Glutamatergic neuron (in vitro differentiated cells): Measurements from ENCODE around the gene GOLGA1. TPM values are rescaled to one million over a fixed set of nuclear protein-coding genes. Genes with fewer than 3 reads are reported as not detected.

Source experiments
- DNase-seq: peaks from one replicate; pipeline ENCODE4 v3.0.0; 2022
- H3K27ac Mint-ChIP-seq: one replicate; pipeline ENCODE4 v1.8.0; 2020; ENCODE audit warnings: mild to moderate bottlenecking, mixed read lengths, inconsistent platforms; ENCODE audit not compliant: unreplicated experiment
- H3K27me3 Mint-ChIP-seq: one replicate; pipeline ENCODE4 v1.8.0; 2020; ENCODE audit warnings: mild to moderate bottlenecking, moderate library complexity, mixed read lengths, inconsistent platforms; ENCODE audit not compliant: unreplicated experiment
- H3K36me3 Mint-ChIP-seq: one replicate; pipeline ENCODE4 v1.8.0; 2020; ENCODE audit warnings: mild to moderate bottlenecking, mixed read lengths, inconsistent platforms; ENCODE audit not compliant: unreplicated experiment
- H3K4me1 Mint-ChIP-seq: one replicate; pipeline ENCODE4 v1.8.0; 2020; ENCODE audit warnings: mild to moderate bottlenecking, low read depth, mixed read lengths, inconsistent platforms; ENCODE audit not compliant: unreplicated experiment
- H3K4me3 Mint-ChIP-seq: one replicate; pipeline ENCODE4 v1.8.0; 2020; ENCODE audit warnings: mild to moderate bottlenecking, mixed read lengths, inconsistent platforms; ENCODE audit not compliant: unreplicated experiment
- H3K9me3 Mint-ChIP-seq: one replicate; pipeline ENCODE4 v1.8.0; 2020; ENCODE audit warnings: mild to moderate bottlenecking, moderate library complexity, mixed read lengths, inconsistent platforms; ENCODE audit not compliant: unreplicated experiment
- total RNA-seq: library from RNA; stranded (reverse); fragmentation: NEBNext Ultra II Directional; extraction: Animal tissue kit (Norgen Biotek cat#: 25700); gene quantifications from one replicate; pipeline ENCODE4 v1.2.1, GENCODE V29; 2021; ENCODE audit not compliant: unreplicated experiment
- TF ChIP-seq, protein P1 (sequence below): fragments of 200-600 bp; sonication (generic); IDR thresholded peaks from one replicate; pipeline ENCODE4 v1.5.0; 2021; ENCODE audit not compliant: partially characterized antibody, unreplicated experiment

The GOLGA1 gene
- total RNA-seq, 1 donor from 2014 or later, result 18.3 TPM

GRCh38 chr9:124861342-124862229 lies 79.3 kb downstream of the GOLGA1 start, which contains the start of the genes ARPC5L and RPL35:
Gene ARPC5L (plus strand): TSS chr9:124862130. CDS start chr9:124869291, 7,161 bp downstream.
Gene RPL35 (minus strand): TSS chr9:124861957. CDS start chr9:124861912, 45 bp downstream.
- Mint-ChIP-seq H3K9me3 (peaks cover 6% of the 10 kb centered on the region), H3K4me1 (peaks cover 6% of the 10 kb centered on the region), H3K27me3 (peaks cover 4% of the 10 kb centered on the region), H3K36me3 (no peaks in the 10 kb centered on the region), H3K27ac (peak within 1 kb of the TSS; percentile 91), H3K4me3 (peak within 1 kb of the TSS; percentile 97)
- TF ChIP-seq, protein P1, sequence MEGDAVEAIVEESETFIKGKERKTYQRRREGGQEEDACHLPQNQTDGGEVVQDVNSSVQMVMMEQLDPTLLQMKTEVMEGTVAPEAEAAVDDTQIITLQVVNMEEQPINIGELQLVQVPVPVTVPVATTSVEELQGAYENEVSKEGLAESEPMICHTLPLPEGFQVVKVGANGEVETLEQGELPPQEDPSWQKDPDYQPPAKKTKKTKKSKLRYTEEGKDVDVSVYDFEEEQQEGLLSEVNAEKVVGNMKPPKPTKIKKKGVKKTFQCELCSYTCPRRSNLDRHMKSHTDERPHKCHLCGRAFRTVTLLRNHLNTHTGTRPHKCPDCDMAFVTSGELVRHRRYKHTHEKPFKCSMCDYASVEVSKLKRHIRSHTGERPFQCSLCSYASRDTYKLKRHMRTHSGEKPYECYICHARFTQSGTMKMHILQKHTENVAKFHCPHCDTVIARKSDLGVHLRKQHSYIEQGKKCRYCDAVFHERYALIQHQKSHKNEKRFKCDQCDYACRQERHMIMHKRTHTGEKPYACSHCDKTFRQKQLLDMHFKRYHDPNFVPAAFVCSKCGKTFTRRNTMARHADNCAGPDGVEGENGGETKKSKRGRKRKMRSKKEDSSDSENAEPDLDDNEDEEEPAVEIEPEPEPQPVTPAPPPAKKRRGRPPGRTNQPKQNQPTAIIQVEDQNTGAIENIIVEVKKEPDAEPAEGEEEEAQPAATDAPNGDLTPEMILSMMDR, result peak; percentile 22
- peak; percentile 96 for DNase-seq

GRCh38 chr9:124860582-124861341 lies 80.1 kb downstream of the GOLGA1 start:
- TF ChIP-seq, protein P1, result no peak
- Mint-ChIP-seq H3K36me3 (no peaks in the 10 kb centered on the region), H3K27me3 (peaks cover 4% of the 10 kb centered on the region), H3K4me3 (peak overlapping the region; percentile 96), H3K4me1 (peaks cover 6% of the 10 kb centered on the region), H3K9me3 (peaks cover 6% of the 10 kb centered on the region), H3K27ac (peak overlapping the region; percentile 90)
- DNase-seq, result no peak

DNA sequence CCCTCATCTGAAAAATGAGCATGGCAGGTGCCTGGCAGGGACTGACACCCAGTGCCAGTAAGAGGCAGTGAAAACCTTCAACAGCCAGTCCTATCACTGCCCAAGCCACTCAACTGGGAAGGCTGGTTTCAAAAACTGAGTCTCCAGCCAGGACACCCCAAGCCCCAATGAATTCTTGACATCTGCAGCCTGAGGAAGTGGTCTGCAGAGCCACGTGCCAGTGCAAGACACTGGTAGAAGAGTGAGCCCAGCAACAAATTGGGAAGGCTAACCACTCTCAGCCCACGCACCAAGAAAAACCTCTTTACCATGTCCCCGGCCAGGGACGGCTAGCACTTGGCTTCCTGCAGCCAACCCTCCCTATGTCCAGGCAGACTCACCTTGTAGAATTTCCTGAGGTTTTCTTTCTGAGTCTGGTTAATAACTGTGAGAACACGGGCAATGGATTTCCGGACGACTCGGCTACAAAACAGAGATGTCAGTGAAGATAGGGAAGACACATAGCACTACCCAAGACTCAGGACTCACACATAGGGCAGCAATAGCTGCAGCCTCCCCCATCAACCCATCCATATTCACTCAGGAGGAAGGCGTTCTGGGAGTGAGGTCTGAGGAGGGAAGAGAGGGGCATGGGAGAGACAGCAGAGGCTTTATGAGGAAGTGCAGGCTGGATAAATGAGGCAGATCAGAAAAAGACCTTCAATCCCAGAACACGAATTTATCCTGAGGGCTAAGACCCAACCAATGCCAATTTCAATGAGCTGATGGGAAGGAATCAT lies 80.9 kb downstream of the GOLGA1 start:
- H3K36me3 Mint-ChIP-seq, result no peaks in the 10 kb centered on the region
- peaks cover 4% of the 10 kb centered on the region for H3K27me3 Mint-ChIP-seq
- H3K4me1 Mint-ChIP-seq, result peaks cover 6% of the 10 kb centered on the region
- DNase-seq, result no peak
- peaks cover 6% of the 10 kb centered on the region for H3K9me3 Mint-ChIP-seq
- H3K4me3 Mint-ChIP-seq, result peak overlapping the region; percentile 96
- H3K27ac Mint-ChIP-seq, result peak overlapping the region; percentile 90
- TF ChIP-seq, protein P1, result no peak

DNA sequence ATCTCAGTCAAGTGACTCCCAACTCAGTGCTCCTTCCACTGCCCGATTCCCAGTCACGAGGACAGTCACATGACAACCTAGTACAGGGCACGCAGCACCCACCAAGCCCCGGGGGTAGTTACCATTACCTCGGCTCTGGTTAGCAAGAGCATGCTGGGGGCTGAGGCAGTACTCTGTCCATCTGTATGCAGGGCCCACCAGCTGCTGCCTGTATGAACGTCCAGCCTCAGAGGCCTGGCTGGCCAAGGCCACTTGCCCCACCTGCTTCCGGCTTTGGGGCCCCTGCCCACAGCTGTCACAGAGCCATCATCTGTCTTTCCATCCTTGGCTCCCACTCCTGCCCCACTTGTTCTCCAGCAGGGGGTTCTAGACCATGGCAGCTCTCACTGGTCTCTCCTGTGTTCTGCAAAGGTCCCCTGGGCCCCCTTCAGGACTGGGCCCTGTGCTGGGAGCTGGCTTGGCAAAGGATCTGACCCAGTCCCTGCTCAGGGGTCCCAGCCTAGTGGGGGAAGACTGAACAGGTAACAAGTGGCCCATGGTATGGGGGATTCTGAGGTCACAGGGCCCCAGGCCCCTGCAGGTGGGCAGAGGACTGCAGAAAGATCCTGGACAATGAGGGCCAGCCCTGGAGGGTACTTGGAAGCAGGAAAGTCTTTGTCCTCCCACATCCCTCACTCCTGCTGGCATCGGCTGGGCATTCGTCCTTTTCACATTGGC lies 82.4 kb downstream of the GOLGA1 start:
- H3K4me1 Mint-ChIP-seq, result peaks cover 6% of the 10 kb centered on the region
- H3K36me3 Mint-ChIP-seq, result no peaks in the 10 kb centered on the region
- peaks cover 8% of the 10 kb centered on the region for H3K9me3 Mint-ChIP-seq
- TF ChIP-seq, protein P1, result no peak
- H3K27me3 Mint-ChIP-seq, result peaks cover 4% of the 10 kb centered on the region
- H3K27ac Mint-ChIP-seq, result peak overlapping the region; percentile 38
- DNase-seq, result no peak
- no peak overlapping the region for H3K4me3 Mint-ChIP-seq
